GM13977 (cell line): ENCODE data around the gene DEAF1.

Experiments used
- DNase-seq: peaks from one replicate; pipeline ENCODE4 v3.0.0; 2012; ENCODE audit warnings: low spot score
- in situ Hi-C: fragments of 300-500 bp; cut with MboI; formaldehyde crosslinking; loops from one replicate; pipeline ENCODE4 v1.12.0; 2022; ENCODE audit warnings: low sequenced_read_pairs, low pct_unique_long_range_greater_than_20kb, mixed read lengths, inconsistent platforms; ENCODE audit not compliant: unreplicated experiment
- TF ChIP-seq, protein P1 (sequence below): IDR thresholded peaks from 2 replicates; pipeline ENCODE4 v1.5.1; 2012; ENCODE audit warnings: mild to moderate bottlenecking, control low read depth; ENCODE audit not compliant: insufficient read depth; ENCODE audit errors: extremely low read depth, missing control alignments

The DEAF1 gene

DNA sequence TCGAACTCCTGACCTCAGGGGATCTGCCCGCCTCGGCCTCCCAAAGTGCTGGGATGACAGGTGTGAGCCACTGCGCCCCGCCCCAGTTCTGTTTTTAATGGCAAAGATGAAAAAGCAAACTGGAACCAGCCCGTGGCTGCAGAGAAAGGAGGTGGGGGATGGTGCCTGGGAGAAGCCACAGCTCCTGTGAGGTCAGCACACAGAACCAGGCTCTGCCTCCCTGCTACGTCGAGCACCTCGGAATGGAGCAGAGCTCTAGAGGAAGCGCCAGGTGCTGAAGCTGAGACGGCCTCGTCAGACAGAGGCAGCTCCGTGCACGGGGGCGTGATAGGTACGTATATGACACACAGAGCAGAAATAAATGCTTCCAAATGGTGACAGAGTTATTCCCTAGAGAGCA is 49.5 kb downstream of the DEAF1 start:
- no peak for DNase-seq
- in situ Hi-C loops = no loop called here
- TF ChIP-seq, protein P1, sequence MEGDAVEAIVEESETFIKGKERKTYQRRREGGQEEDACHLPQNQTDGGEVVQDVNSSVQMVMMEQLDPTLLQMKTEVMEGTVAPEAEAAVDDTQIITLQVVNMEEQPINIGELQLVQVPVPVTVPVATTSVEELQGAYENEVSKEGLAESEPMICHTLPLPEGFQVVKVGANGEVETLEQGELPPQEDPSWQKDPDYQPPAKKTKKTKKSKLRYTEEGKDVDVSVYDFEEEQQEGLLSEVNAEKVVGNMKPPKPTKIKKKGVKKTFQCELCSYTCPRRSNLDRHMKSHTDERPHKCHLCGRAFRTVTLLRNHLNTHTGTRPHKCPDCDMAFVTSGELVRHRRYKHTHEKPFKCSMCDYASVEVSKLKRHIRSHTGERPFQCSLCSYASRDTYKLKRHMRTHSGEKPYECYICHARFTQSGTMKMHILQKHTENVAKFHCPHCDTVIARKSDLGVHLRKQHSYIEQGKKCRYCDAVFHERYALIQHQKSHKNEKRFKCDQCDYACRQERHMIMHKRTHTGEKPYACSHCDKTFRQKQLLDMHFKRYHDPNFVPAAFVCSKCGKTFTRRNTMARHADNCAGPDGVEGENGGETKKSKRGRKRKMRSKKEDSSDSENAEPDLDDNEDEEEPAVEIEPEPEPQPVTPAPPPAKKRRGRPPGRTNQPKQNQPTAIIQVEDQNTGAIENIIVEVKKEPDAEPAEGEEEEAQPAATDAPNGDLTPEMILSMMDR = no peak

DNA sequence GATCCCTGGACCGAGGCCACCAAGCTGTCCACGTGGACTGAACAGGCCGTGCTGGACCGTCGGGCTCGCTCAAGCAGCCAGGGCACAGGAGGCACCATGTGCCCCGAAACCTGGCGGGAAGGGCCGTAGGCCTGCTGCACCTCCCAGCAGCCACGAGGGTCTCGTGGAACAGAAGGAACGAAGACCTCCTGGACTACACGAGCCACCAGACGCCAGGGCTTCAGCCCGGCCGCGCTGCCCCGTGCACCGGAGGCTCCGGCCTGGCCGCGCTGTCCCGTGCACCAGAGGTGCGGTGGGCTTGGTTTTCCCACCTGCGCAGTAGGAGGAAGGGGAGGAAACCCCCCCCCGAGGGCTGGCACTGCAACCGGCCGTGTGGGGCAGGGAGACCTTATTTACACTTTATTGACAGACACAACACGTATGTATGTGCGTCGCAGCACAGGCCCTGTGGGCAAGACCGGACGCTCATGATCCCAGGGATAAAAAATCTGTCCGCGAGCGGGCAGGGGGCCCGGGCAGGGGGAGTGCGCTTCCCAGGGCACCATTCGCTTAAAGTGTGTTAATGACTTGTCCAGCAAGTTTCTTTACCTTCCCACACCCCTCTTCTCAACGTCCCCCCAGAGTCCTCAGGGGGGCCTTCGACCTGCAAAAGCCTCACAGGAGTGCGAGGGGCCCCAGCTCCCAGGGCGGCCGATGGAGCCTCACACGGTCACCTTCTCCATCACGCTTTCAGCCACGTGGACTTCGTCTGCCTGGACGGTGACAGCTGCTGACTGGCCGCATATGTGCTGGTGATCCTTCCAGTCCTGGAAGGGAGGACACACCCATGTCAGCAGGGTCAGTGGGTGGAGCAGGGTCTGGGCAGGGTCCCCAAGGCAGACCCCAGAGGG is 50.9 kb downstream of the DEAF1 start:
- DNase-seq = no peak
- TF ChIP-seq, protein P1 = no peak
- in situ Hi-C loops = no loop called here

DNA sequence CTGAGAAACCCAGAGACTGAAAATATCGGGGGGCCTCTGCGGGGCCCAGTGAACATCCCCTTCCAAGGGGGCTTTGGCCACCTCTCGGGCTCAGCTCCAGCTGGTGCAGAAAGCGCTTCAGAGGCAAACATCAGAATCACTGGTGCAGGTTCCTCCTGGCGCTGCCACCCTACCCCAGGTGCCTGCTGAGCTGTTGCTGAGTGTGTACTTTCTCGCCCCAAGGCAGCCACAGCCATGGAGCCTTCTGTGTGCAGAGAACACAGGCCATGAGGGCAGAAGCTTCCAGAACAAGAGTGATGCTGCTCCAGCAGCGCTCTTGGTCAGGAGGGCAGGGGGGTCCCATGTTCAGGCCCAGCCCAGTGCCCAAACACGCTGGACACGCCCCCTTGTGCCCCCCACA is 51.7 kb downstream of the DEAF1 start:
- DNase-seq = no peak
- in situ Hi-C loops = no loop called here
- TF ChIP-seq, protein P1 = no peak

DNA sequence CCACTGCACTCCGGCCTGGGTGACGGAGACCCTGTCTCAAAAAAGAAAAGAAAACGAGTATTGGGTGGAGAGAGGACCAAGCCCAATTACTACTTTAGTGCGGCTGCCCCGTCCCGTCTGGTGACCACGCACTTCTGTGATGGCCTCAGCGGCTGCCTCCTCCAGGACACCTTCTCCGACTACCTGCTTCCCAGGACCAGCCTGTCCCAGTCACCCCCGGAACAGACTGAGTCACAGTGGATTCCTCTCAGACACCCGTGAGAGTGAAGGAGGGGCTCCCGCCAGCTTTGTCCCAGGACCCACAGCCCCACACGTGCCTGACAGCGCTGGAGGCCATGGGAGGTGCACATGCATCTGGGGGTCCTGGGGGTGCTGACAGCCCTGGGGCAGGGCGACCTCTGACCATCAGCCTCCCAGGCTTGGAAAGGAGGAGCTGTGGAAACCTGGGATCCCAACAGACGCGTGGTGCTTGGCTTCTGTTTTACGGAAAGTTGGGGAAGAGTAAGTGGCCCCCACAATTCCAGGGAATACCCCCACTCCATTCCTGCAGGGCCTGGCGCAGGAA is 53.1 kb downstream of the DEAF1 start:
- in situ Hi-C loops = no loop called here
- TF ChIP-seq, protein P1 = no peak
- no peak for DNase-seq

DNA sequence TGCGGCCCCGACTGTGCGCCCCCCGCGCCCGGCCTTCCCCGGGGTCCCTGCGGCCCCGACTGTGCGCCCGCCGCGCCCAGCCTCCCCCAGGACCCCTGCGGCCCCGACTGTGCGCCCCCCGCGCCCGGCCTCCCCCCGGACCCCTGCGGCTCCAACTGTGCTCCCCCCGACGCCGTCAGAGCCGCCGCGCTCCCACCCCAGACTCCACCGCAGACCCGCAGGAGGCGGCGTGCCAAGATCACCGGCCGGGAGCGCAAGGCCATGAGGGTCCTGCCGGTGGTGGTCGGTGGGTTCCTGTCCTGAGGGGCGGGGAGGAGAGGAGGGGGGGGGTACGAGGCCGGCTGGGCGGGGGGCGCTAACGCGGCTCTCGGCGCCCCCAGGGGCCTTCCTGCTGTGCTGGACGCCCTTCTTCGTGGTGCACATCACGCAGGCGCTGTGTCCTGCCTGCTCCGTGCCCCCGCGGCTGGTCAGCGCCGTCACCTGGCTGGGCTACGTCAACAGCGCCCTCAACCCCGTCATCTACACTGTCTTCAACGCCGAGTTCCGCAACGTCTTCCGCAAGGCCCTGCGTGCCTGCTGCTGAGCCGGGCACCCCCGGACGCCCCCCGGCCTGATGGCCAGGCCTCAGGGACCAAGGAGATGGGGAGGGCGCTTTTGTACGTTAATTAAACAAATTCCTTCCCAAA is 54.9 kb downstream of the DEAF1 start:
- DNase-seq = no peak
- in situ Hi-C loops = no loop called here
- TF ChIP-seq, protein P1 = no peak

DNA sequence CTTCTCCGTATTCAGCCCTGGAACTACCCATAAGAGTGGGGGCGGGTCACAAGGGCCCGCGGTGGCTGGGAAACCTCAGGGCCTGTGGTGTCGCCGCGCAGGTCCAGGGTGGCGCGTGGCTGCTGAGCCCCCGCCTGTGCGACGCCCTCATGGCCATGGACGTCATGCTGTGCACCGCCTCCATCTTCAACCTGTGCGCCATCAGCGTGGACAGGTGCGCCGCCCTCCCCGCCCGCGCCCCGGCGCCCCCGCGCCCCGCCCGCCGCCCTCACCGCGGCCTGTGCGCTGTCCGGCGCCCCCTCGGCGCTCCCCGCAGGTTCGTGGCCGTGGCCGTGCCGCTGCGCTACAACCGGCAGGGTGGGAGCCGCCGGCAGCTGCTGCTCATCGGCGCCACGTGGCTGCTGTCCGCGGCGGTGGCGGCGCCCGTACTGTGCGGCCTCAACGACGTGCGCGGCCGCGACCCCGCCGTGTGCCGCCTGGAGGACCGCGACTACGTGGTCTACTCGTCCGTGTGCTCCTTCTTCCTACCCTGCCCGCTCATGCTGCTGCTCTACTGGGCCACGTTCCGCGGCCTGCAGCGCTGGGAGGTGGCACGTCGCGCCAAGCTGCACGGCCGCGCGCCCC is 55.6 kb downstream of the DEAF1 start:
- TF ChIP-seq, protein P1 = no peak
- in situ Hi-C loops = no loop called here
- DNase-seq = no peak
